Activated naive CD8-positive, alpha-beta T cell treated with anti-CD3 and anti-CD28 coated beads, Interleukin-2, amount 10 ng/mL, durations not matched to agents 7 days and 5 days (primary cell): ENCODE results near the gene COL9A2. TPM values are rescaled to one million over a fixed set of nuclear protein-coding genes. Genes with fewer than 3 reads are reported as not detected.

Experiments used
- ATAC-seq: fragments of 150-1000 bp; cut with Tn5 transposase; one replicate; pipeline ENCODE4 v1.10.0; 2021; ENCODE audit warnings: low read depth, moderate library complexity
- POLR2A ChIA-PET: fragments of 350-600 bp; sonication (Branson Sonifier 250); formaldehyde crosslinking; loops from one replicate; lab custom pipeline; 2021; ENCODE audit warnings: antibody characterized with exemption; lab: Charles Lee
- DNase-seq: peaks from one replicate; pipeline ENCODE4 v3.0.0; 2021
- H3K27ac Mint-ChIP-seq: one replicate; pipeline ENCODE4 v1.8.0; 2022; ENCODE audit warnings: mild to moderate bottlenecking, mixed read lengths
- H3K27me3 Mint-ChIP-seq: one replicate; pipeline ENCODE4 v1.8.0; 2022; ENCODE audit warnings: mild to moderate bottlenecking, moderate library complexity, mixed read lengths
- H3K36me3 Mint-ChIP-seq: one replicate; pipeline ENCODE4 v1.8.0; 2021; ENCODE audit warnings: mild to moderate bottlenecking, mixed read lengths
- H3K4me1 Mint-ChIP-seq: one replicate; pipeline ENCODE4 v1.8.0; 2021; ENCODE audit warnings: mixed read lengths
- H3K4me3 Mint-ChIP-seq: one replicate; pipeline ENCODE4 v1.8.0; 2022; ENCODE audit warnings: mild to moderate bottlenecking, moderate library complexity, mixed read lengths
- H3K9me3 Mint-ChIP-seq: one replicate; pipeline ENCODE4 v1.8.0; 2021; ENCODE audit warnings: mixed read lengths
- total RNA-seq, 2 experiments: library from RNA; stranded (reverse); gene quantifications; one replicate each; pipeline ENCODE4 v1.2.3, GENCODE V29; 2021

COL9A2 gene
- total RNA-seq, 2 experiments from 2014 or later = 6.0 to 7.2 TPM

DNA sequence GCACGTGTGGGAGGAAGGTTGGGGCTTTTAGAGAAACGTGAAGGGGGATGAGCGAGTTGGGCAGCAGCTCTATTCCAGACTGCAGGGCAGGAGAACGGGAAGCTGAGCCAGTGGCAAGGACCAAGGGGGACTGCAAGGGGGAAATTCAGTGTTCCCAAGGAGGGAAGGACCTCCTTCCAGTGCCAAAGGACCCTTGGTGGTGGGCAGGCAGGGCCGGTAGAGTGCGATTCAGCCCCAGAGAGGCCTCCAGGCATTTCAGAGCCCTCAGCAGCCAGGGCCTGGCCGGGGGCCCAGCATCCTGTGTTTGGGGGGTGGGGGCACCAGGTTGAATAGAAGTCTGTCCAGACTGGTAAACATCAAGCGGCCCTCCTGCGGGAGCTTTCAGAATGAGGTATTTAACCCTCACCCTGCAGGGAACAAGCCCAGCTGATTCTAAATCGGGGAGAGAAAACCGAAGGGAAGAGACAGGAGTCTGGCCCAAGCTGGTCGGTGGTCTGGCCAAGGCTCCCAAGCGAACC is 2.3 kb downstream of the COL9A2 start:
- H3K27ac Mint-ChIP-seq = peak overlapping the region; percentile 60
- POLR2A ChIA-PET = interaction anchor here (0.6 to 1.7 kb wide), 8 partner anchors 15 to 142 kb away, joined by 3 to 7 read pairs (median 3); no protein-coding TSS in a partner anchor

DNA sequence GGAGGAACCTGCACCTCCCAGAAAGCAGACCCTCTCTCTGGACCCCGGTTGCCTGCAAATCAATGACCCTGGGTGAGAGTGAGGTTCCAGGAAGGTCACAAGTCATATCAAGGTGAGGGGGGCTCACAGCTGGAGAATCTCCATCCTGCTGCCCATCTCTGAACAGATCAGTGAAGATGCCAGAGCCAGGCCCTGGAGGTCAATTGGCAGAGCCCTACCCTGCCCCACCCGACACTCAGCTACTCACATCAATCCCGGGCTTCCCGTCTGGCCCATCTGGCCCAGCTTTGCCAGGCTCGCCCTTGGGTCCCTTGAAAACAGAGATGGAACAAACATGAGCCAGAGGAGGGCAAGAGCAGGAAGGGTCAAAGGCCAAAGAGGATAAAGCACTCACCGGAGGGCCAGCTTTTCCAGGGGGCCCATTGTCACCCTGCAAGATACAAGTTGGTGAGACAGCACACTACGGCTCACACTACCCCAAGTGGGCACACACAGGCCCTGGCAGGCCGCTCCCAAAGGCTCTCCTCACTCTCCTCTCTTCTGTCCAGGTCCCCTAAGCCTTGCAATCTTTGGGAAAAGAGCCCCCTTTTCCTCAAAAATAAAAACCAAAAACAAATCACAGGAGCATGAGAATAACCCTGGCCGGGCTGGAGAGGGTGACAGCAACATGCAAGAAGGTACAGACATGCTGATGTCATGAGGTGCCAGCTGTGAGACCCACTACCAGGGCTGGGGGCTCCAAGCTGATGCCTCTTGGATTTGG is 2.9 kb downstream of the COL9A2 start:
- POLR2A ChIA-PET = interaction anchor here (0.8 to 1.2 kb wide), 2 partner anchors 14 to 47 kb away, joined by 3 to 4 read pairs; no protein-coding TSS in a partner anchor
- H3K4me1 Mint-ChIP-seq = peaks cover 28% of the 10 kb centered on the region
- no peak overlapping the region for H3K27ac Mint-ChIP-seq
- H3K4me3 Mint-ChIP-seq = peak overlapping the region; percentile 6
- H3K9me3 Mint-ChIP-seq = no peaks in the 10 kb centered on the region
- peaks cover 31% of the 10 kb centered on the region for H3K27me3 Mint-ChIP-seq
- H3K36me3 Mint-ChIP-seq = no peaks in the 10 kb centered on the region
- ATAC-seq = no peak
- no peak for DNase-seq

More for the DNA sequence above, 2.3 kb downstream of the COL9A2 start:
- Mint-ChIP-seq H3K27me3 (peaks cover 33% of the 10 kb centered on the region), H3K4me1 (peaks cover 28% of the 10 kb centered on the region), H3K36me3 (no peaks in the 10 kb centered on the region), H3K4me3 (peak overlapping the region; percentile 89), H3K9me3 (no peaks in the 10 kb centered on the region)
- DNase-seq (no peak), ATAC-seq (no peak)

DNA sequence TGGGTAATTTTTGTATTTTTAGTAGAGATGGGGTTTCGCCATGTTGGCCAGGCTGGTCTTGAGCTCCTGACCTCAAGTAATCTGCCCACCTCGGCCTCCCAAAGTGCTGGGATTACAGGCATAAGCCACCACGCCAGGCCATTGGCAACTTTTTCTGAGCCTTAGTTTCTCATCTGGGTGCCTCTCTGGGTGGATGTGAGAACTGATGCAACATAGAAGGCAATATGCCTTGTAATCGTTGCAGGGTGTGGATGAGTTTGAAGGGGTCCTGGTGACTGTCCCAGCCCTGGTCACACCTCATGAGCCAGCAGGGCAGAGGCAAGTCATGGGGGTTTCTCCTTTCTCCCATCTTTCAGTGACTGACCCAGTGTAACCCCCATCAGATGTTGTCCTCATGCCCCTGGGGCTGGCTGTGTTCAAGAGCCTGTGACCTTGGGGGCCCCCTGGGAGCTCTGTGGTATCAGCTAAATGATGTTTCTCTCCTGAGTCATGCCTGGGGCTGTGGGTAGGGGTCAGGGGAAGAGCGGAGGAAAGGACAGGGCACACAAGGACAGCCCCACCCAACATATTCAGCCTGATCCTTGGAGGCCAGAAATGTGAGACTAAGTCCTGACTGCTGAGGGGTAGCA is 3.6 kb downstream of the COL9A2 start:
- Mint-ChIP-seq H3K9me3 (no peaks in the 10 kb centered on the region), H3K4me1 (peaks cover 21% of the 10 kb centered on the region), H3K36me3 (no peaks in the 10 kb centered on the region), H3K27ac (peak overlapping the region; percentile 70), H3K4me3 (peak overlapping the region; percentile 33), H3K27me3 (peaks cover 24% of the 10 kb centered on the region)
- ATAC-seq = no peak
- no peak for DNase-seq
- POLR2A ChIA-PET = no interaction called here

DNA sequence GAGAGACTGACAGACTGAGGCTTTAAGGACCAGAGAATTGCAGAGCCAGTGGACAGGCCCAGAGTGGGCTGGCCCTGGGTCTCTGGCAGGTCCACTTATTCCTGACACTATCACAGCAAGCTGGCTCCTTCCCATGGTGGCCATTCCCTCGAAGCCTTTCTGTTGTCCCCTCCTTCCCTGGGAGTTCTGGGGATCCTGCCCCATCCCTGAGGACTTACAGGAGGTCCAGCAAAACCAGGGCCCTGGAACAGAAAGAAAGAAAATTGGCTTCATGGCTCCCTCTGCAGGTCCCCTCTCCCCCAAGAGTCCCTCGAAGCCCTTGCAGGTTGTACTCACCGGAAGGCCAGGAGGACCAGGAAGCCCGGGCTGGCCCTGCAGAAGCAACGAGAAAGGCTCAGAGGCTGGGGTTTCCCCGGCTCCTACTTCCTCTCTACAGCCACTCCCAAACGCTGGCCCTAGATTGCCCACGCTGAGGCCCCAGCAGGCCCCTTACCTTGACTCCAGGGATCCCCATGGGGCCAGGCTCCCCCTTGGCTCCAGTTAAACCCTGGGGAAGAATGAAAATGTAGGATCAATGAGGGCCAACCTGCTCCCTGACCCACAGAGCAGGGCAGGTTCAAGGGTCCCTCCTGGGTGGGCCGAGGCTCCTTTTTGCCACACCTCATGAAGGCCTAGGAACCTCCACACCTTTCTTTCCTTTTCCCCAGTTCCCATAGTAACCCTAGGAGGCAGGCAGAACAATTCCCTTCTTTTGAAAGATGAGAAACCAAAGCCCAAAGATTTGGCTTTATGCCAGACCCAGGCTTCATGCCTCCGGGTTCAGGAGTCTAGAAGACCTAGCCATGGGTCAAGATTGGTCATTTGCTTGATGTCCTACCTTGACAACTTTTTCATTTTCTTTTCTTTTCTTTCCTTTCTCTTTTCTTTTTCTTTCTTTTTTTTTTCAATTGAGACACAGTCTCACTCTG is 4.6 kb downstream of the COL9A2 start:
- Mint-ChIP-seq H3K4me1 (peaks cover 18% of the 10 kb centered on the region), H3K27ac (peak overlapping the region; percentile 70), H3K27me3 (peaks cover 16% of the 10 kb centered on the region), H3K4me3 (peak overlapping the region; percentile 33), H3K36me3 (no peaks in the 10 kb centered on the region), H3K9me3 (no peaks in the 10 kb centered on the region)
- DNase-seq (peak; percentile 39), ATAC-seq (peak; percentile 36)
- POLR2A ChIA-PET = interaction anchor here (0.6 kb wide), 1 partner anchor 21 kb away, joined by 3 read pairs; no protein-coding TSS in a partner anchor

DNA sequence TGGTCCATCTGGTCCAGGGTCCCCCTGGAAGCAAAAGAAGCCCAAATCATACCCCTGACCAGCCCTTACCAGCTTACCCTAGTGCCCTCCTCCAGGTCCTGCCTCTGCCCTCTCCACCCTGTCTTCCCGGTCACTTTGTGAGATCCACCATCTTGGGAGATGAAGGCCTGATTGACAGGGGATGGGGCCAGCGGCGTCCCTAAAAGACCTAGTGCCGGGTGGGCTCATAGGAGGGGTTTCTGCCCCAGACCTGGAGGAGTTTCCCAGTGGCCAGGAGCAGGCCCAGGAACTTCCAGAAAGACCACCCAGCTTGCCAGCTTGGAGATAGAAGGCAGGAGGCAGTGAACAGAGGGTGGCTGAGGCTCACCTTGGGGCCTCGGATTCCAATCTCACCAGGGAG is 5.4 kb downstream of the COL9A2 start:
- H3K36me3 Mint-ChIP-seq = no peaks in the 10 kb centered on the region
- POLR2A ChIA-PET = interaction anchor here (0.6 kb wide), 1 partner anchor 20 kb away, joined by 3 read pairs; no protein-coding TSS in a partner anchor
- H3K9me3 Mint-ChIP-seq = no peaks in the 10 kb centered on the region
- DNase-seq (no peak), ATAC-seq (no peak)
- H3K27ac Mint-ChIP-seq = peak overlapping the region; percentile 70
- H3K4me1 Mint-ChIP-seq = peaks cover 18% of the 10 kb centered on the region
- no peak overlapping the region for H3K4me3 Mint-ChIP-seq
- peaks cover 11% of the 10 kb centered on the region for H3K27me3 Mint-ChIP-seq

DNA sequence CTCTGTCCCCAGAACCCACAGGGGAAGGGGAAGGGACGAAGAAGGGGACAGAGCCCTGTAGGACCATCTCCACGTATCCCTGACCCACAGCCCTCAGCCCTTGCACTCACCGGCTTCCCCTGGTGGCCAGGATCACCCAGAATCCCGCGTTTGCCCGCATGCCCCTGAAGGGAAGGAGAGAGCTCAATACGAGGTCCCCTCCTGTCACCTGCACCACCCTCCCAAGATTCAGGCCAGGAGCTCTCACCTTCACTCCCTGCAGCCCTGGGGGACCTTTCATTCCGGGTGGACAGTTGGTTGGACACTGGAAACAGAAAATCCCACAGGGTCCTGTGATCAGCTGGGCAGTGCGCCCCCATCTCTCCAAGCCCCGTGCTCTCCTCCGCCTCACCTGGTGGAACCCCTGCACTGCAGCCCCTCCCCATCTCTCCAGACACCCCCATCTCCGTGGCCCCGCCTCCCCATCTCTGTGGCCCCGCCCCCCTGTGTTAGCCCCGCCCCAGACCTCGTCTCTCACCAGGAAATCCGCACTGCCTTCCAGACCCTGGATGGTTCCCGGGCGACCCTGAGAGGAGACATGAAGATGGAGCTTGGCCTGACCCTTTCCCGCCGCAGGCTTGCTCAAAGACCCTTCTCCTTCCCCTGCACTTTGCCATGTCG is 6.0 kb downstream of the COL9A2 start:
- DNase-seq = no peak
- ATAC-seq = no peak
- Mint-ChIP-seq H3K9me3 (no peaks in the 10 kb centered on the region), H3K4me3 (no peak overlapping the region), H3K4me1 (peaks cover 18% of the 10 kb centered on the region), H3K27ac (no peak overlapping the region), H3K36me3 (no peaks in the 10 kb centered on the region), H3K27me3 (peaks cover 9% of the 10 kb centered on the region)
- POLR2A ChIA-PET = no interaction called here

DNA sequence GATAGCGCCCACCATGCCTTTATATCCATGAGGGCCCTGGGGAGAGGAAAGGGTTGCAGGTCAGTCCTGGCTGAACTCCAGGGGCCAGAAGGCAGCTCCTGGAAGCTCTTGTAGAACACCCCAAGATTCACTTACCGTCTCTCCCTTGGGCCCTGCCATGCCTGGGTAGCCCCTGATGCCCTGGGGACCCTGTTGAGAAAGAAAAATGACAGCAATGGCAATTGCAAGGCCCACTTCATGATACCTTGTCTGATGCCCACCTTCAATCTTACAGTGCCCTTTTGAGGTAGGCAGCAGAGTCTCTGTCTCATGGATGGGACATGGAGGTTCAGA is 7.0 kb downstream of the COL9A2 start:
- no peak overlapping the region for H3K4me3 Mint-ChIP-seq
- POLR2A ChIA-PET = no interaction called here
- no peaks in the 10 kb centered on the region for H3K9me3 Mint-ChIP-seq
- no peak for ATAC-seq
- no peak overlapping the region for H3K27ac Mint-ChIP-seq
- peaks cover 4% of the 10 kb centered on the region for H3K27me3 Mint-ChIP-seq
- no peaks in the 10 kb centered on the region for H3K36me3 Mint-ChIP-seq
- H3K4me1 Mint-ChIP-seq = peaks cover 14% of the 10 kb centered on the region
- DNase-seq = no peak

DNA sequence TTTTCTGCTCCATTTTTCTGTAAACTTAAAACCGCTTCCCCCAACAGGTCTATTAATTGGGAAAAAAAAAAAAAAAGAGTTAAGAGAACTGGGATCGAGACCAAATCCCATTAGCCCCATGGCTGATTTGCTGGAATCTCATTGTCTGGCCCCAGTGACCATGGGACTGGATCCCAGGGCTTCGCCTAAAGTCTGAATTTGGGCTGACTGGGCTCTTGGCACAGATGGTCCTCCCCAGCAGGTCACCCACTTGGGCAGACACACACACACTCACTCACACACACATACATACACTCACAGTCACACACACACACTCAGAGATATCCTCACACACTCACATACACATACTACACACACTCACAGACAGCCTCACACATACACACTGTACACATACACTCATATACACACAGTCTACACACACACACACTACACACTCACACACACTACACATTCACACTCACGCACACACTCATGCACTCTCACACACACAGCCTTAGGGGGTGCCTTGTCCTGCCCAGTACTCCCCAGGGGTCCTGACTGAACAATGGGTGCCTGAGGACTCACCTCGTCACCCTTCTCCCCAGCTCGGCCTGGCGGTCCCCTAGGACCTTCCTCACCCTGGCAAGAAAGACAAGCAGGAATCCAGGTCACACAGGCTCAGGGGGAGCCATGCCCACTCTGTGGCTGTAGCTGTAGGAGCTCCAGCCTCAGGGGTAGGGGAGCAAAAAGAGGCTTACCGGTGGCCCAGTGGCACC is 7.5 kb downstream of the COL9A2 start:
- H3K27me3 Mint-ChIP-seq = peaks cover 2% of the 10 kb centered on the region
- no peaks in the 10 kb centered on the region for H3K9me3 Mint-ChIP-seq
- POLR2A ChIA-PET = no interaction called here
- no peak overlapping the region for H3K27ac Mint-ChIP-seq
- DNase-seq (no peak), ATAC-seq (no peak)
- no peak overlapping the region for H3K4me3 Mint-ChIP-seq
- H3K4me1 Mint-ChIP-seq = peaks cover 13% of the 10 kb centered on the region
- no peaks in the 10 kb centered on the region for H3K36me3 Mint-ChIP-seq

DNA sequence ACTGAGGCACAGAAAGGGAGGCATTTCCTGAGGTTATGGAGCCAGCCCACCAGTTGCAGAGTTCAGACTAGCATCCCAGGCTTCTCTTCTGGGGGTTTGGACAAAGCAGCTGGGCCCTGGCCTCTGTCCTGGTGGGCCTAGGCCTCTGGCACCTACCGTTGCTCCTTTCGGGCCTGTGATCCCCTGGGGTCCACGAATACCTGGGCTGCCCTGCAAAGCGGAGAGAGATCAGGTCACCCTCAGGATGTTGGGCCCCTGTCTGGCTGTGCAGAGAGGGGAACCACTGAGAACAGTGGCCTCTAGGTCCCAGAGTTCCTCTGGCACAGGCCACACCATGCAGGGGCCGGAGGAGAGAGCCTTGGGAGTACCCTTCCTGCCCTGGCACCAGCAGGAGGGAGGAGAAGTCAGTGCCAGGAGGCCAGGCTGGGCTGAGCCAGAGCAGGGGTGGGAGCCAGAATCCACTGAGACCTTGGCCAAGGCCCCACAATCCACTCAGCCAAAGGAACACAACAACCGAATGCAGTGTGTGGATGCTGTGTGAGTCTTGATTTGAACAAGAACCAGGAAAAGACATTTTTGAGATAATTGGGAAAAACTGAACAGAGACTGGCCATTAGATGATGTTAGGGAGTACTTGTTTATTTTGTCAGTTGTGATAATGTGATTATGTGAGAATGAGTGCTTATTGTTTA is 8.9 kb downstream of the COL9A2 start:
- Mint-ChIP-seq H3K4me1 (peaks cover 7% of the 10 kb centered on the region), H3K27me3 (no peaks in the 10 kb centered on the region), H3K36me3 (no peaks in the 10 kb centered on the region), H3K27ac (no peak overlapping the region), H3K9me3 (no peaks in the 10 kb centered on the region), H3K4me3 (no peak overlapping the region)
- DNase-seq (no peak), ATAC-seq (no peak)
- POLR2A ChIA-PET = no interaction called here

DNA sequence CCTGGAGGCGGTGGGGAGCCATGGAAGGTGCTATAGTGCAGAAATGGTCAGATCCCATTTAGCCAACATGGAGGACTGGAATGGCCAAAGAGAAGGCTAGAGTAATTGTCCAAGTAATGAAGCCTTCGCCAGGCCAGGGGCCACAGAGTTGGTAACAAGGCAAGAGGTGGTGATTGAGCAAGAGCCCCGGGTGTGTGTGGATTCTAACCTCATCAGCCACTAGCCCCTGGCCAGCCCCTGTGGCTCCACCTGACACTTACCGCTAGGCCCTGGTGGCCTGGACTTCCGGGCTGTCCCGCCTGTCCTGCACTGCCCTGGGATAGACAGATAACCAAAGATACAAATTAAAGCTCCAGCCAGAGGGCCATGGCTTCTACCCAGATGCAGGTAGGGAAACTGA is 9.9 kb downstream of the COL9A2 start:
- no peak for ATAC-seq
- Mint-ChIP-seq H3K4me1 (no peaks in the 10 kb centered on the region), H3K4me3 (no peak overlapping the region), H3K27ac (no peak overlapping the region), H3K9me3 (no peaks in the 10 kb centered on the region), H3K27me3 (no peaks in the 10 kb centered on the region), H3K36me3 (no peaks in the 10 kb centered on the region)
- POLR2A ChIA-PET = no interaction called here
- DNase-seq = no peak

DNA sequence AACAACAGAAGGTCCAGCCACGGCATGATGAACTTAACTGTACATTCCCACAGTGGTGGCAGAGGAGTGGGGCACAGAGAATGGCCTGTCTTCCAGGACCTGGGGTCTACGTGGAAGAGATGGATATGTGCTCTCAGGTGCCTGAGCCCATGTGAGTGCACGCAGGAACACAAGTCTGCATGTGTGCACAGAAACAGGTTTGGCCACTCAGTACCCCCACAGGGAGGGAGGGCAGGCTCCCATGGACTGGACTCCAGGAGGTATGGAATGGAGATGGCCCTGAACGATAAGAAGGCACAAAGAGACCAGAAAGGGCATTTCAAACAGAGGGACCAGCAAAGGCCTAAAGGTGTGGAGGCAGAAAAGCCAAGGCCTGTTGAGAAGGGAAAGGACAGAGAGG is 10.8 kb downstream of the COL9A2 start:
- Mint-ChIP-seq H3K27me3 (no peaks in the 10 kb centered on the region), H3K4me1 (no peaks in the 10 kb centered on the region), H3K36me3 (no peaks in the 10 kb centered on the region), H3K4me3 (no peak overlapping the region), H3K27ac (no peak overlapping the region), H3K9me3 (no peaks in the 10 kb centered on the region)
- POLR2A ChIA-PET = interaction anchor here (0.6 kb wide), 1 partner anchor 812 kb away, joined by 3 read pairs; no protein-coding TSS in a partner anchor
- no peak for DNase-seq
- no peak for ATAC-seq

DNA sequence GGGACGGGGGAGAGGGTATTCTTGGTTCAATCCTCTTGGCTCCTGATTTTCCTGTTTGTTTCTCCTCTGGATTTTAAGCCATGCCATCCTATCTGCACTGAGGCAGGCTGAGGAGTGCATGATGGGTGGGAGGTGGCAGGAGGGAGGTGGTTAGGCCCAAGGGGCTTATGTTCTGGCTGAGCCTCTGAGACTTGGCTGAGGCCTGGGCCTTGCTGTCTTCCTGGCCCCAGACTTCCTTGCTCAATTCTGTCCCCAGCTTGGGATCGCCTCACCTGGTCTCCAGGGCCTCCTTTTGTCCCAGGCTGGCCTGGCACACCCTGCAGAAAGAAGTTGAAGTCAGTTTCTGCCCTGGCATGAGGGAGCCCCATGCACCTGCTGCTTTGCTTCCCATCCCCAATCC is 11.2 kb downstream of the COL9A2 start:
- no peak for ATAC-seq
- Mint-ChIP-seq H3K9me3 (no peaks in the 10 kb centered on the region), H3K4me1 (no peaks in the 10 kb centered on the region), H3K27ac (no peak overlapping the region), H3K4me3 (no peak overlapping the region), H3K27me3 (no peaks in the 10 kb centered on the region), H3K36me3 (no peaks in the 10 kb centered on the region)
- no peak for DNase-seq
- POLR2A ChIA-PET = no interaction called here
